ENCODE measurements around the gene VN1R5.
"Not testable (repeated sequence)": the region's sequence is repeated elsewhere in the genome, so short reads cannot be mapped to it uniquely, and the experiment has no call there.

Gene VN1R5

GRCh38 chr1:247255772-247256171 is at the start of gene VN1R5:
Gene VN1R5, plus strand, starts transcription at chr1:247256072.
- DNase-seq = not testable (repeated sequence)

- DNase-seq = no peak
Measured at GRCh38 chr1:247209396-247209795, 46.5 kb upstream of the VN1R5 start.

GRCh38 chr1:247210062-247210375 is 45.9 kb upstream of the VN1R5 start:
- DNase-seq = no peak

- DNase-seq = peak; percentile 68
Measured at GRCh38 chr1:247210376-247211117, 45.3 kb upstream of the VN1R5 start.

GRCh38 chr1:247211339-247211738 is 44.5 kb upstream of the VN1R5 start:
- DNase-seq = no peak

- DNase-seq = no peak
Measured at GRCh38 chr1:247212012-247212411, 43.9 kb upstream of the VN1R5 start.

- no peak for DNase-seq
Measured at GRCh38 chr1:247212627-247213617, 43.0 kb upstream of the VN1R5 start.

GRCh38 chr1:247216261-247216660 is 39.6 kb upstream of the VN1R5 start:
- DNase-seq = no peak

GRCh38 chr1:247218121-247218651 is 37.7 kb upstream of the VN1R5 start:
- DNase-seq = no peak

GRCh38 chr1:247220280-247220679 is 35.6 kb upstream of the VN1R5 start:
- DNase-seq = not testable (repeated sequence)

GRCh38 chr1:247222840-247223239 is 33.0 kb upstream of the VN1R5 start:
- no peak for DNase-seq

- DNase-seq = no peak
Measured at GRCh38 chr1:247224822-247225221, 31.1 kb upstream of the VN1R5 start.

GRCh38 chr1:247228133-247228532 is 27.7 kb upstream of the VN1R5 start:
- DNase-seq = no peak

GRCh38 chr1:247241691-247242090 is 14.2 kb upstream of the VN1R5 start:
- DNase-seq = no peak

GRCh38 chr1:247243524-247244137 is 12.2 kb upstream of the VN1R5 start:
- no peak for DNase-seq

- DNase-seq = no peak
Measured at GRCh38 chr1:247246325-247247115, 9.4 kb upstream of the VN1R5 start.

- no peak for DNase-seq
Measured at GRCh38 chr1:247247568-247247967, 8.3 kb upstream of the VN1R5 start.

- DNase-seq = no peak
Measured at GRCh38 chr1:247266053-247266452, 10.2 kb downstream of the VN1R5 start.

GRCh38 chr1:247268390-247269045 is 12.6 kb downstream of the VN1R5 start:
- no peak for DNase-seq

- DNase-seq = no peak
Measured at GRCh38 chr1:247269133-247269532, 13.3 kb downstream of the VN1R5 start.

GRCh38 chr1:247270003-247270402 is 14.1 kb downstream of the VN1R5 start:
- no peak for DNase-seq

GRCh38 chr1:247273013-247273412 is 17.1 kb downstream of the VN1R5 start:
- DNase-seq = no peak
